Lung microvascular endothelial cell (primary cell): ENCODE results near the gene SEC16A. TPM values are rescaled to one million over a fixed set of nuclear protein-coding genes. Genes with fewer than 3 reads are reported as not detected.
A peak's percentile ranks its signal among the peaks of the same experiment; 100 is the strongest.

Experiments
- DNase-seq, 2 donors: peaks; one replicate each; pipeline versions ENCODE4 v3.0.0 to v3.0.0-alpha.2; 2010; ENCODE audit warnings: low read depth in 2 of 2
- total RNA-seq: library from RNA; depleted of rRNA; stranded (reverse); fragments of >200 nt; gene quantifications from 2 replicates; pipeline ENCODE4 v1.2.1, GENCODE V29; 2014

The SEC16A gene
- total RNA-seq, 1 donor from 2014 or later, result 14.3 TPM

DNA sequence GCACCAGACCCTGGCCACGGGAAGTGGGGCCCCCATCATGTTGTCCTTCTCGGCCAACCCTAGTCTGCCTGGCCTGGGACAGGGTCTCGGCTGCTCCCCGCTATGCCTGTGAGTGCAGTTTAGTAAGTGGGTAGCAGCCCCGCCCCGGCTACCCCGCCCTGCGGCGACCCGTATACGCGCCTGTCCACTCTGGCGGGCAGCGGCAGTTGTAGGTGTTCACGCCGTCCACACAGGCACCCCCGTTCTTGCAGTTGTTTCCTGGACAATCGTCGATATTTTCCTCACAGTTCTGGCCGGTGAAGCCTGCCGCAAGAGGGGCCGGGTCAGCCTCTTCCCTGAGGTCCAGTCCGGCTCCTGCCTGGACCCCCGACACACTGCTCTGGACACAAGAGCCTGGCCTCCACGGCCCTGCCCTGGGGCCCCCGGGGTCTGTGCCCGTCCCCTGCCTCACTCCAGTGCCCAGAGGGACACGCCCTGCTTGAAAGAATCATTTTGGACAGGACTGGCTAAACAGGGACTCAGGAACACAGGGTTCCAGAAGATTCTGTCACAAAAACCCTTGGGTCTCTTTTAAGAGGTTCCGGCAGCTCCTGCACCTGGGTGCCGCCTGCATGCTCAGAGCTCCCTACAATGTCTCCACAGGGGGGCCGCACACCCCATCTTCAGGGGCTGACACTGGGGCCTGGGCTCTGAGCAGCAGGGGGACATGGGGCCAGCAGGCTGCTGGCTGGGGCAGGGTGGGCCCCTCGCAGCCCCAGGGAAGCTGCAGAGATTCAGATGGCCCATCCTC is 36.6 kb upstream of the SEC16A start:
- DNase-seq, result no peak

DNA sequence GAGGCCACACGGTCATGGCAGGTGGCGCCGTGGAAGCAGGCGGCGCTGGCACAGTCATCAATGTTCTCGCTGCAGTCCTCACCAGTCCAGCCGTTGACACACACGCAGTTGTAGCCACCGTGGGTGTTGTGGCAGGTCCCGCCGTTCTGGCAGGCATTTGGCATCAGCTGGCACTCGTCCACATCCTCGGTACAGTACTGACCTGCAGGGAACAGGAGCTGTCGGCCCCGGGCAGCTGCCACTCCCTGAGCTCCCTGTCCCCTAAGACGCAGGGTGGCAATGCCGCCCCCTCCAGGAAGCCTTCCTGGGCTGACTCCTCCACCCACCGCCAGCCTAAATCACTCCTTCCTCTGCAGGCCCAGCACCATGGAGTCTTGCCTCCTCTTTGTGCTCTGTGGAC is 35.8 kb upstream of the SEC16A start:
- DNase-seq, result no peak

DNA sequence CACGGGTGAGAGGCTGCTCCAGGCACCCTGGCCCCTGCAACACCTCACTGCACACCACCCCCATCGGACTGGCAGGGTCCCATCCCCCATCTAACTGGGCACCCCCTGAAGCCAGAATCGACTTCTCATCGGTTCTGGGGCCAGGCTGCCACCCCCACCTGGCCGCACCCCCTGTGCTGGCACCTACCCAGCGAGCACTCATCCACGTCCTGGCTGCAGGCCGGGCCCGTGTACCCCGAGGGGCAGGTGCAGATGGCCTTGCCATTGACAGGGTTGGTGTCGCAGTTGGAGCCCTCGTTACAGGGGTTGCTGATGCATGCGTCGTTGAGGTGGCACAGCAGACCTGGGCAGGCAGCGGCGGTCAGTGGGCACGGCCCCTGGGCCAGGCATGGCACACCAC is 35.1 kb upstream of the SEC16A start:
- no peak for DNase-seq

DNA sequence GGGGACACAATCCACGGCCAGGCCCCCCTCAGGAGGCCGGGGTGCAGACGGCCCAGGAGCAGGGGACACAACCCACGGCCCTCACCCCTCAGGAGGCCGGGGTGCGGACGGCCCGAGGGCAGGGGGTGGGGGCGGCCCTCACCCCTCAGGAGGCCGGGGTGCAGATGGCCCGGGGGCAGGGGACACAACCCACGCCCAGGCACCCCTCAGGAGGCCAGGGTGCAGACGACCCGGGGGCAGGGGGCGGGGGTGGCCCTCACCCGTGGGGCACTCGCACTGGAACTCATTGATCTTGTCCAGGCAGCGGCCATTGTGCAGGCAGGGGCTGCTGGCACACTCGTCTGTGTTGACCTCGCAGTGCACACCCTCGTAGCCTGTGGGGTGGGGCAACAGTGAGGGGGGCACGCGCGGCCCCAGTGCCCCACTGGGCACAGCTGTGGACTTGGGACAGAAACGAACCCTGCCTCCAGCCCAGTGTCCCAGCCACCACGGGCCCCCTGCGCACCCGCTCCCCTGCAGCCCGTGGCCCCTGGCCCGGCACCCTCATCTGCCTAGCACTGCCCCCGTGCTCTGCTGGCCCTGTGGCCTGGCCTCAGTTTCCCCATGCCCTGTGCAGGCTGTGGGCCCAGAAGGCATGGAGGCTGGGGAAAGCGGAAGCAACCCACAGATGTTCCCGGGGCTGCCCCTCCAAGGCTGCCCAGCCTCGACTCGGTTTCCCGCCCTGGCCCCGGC is 34.3 kb upstream of the SEC16A start:
- no peak for DNase-seq

DNA sequence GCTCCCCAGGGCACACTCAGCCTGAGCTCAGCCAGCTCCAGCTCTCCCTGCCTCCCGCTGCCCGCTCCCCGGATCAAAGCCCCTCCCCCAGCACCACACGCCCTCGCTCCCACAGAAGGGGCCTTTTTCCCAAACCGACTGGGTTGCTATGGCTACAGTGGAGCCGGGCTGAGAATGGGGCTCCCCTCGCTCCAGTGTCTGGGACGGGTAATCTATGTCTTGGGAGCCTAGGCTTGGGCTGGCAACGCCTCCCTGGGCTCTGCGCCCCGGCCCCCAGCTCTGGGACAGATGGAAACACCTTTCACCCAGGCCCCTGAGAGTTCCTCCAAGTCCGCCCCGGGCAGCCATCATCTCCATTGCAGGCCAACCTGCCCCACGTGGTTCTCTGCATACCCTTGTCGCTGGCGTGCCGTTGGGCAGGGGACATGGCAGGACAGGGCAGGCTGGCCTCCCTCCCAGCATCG is 33.4 kb upstream of the SEC16A start:
- no peak for DNase-seq

DNA sequence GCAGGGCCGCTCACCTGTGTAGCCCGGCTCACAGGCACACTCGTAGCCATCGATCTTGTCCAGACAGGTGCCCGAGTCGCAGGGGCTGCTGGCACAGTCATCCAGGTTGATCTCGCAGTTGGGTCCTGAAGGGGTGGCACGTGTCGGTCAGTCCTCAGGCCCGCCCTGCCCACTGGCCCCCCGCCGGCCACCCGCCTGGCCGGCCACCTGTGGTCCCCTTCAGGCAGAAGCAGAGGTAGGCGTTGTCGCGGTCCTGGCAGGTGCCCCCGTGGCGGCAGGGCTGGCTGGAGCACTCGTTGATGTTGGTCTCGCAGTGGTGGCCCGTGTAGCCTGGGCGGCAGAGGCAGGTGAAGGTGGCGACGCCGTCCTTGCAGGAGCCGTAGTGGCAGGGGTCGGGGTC is 32.4 kb upstream of the SEC16A start:
- DNase-seq, result no peak

DNA sequence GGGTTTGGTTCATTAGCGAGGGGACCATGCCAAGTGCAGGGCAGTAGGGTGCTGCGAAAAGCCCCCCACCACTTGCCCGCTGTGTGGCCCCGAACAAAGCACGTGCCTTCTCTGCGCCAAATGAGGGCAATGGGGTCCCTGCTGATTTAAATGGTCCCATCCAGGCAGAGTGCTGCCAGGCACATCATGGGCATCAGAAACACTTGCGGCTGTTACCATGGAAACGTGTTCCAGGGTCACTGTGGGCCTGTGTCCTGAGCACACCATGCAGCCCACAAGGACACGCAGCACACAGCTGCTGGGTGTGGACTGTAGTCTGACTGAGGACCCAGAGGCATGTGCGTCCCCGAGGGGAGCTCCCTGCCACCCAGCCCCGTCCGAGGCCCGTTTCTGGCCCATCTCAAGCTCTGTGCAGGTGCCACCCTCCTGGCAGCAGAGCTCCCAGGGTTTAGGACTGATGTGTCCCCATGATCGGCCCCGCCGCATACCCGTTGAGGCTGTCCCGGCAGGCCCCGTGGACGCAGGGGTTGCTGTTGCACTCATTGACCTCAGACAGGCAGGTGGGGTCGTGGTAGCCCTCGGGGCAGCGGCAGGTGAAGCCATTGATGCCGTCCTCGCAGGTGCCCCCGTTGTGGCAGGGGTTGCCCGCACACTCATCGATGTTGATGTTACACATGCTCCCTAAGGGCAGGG is 31.3 kb upstream of the SEC16A start:
- peak in 1 of 2 donors; percentile 46 for DNase-seq

DNA sequence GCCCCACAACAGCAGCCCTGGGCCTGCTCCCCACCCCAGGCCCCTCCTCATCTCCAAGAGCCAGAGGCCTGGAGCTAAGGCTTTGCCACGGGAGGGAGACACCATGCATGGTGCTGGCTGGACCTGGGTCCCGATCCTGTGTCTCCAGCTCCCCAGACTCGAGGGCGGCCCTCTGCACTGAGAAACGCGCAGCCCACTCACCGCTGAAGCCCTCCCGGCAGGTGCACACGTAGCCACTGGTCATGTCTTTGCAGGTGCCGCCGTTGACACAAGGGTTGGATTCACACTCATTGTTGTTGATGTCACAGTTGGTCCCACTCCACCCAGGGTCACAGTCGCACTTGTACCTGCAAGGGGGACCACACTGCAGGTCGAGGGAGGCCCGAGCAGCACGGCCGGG is 30.4 kb upstream of the SEC16A start:
- DNase-seq, result no peak

DNA sequence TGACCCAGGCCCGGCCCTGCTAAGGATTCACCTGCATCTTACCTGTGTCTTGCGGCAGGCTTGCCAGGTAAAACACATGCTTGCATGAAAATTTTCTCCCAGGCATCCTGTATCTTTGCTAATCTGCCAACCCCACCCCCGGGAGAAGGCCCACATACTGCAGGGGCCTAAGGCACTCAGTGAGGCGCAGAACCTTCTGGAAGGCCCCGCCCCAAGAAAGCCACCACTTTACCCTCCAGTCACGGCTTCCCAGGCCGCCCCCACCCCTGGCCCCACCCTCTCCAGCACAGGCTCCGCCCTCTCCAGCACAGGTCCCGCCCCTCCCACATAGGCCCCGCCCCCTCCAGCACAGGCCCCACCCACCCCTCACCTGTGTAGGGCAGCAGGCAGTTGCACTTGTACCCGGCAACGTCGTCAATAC is 29.8 kb upstream of the SEC16A start:
- DNase-seq, result peak; percentile 80 to 82

DNA sequence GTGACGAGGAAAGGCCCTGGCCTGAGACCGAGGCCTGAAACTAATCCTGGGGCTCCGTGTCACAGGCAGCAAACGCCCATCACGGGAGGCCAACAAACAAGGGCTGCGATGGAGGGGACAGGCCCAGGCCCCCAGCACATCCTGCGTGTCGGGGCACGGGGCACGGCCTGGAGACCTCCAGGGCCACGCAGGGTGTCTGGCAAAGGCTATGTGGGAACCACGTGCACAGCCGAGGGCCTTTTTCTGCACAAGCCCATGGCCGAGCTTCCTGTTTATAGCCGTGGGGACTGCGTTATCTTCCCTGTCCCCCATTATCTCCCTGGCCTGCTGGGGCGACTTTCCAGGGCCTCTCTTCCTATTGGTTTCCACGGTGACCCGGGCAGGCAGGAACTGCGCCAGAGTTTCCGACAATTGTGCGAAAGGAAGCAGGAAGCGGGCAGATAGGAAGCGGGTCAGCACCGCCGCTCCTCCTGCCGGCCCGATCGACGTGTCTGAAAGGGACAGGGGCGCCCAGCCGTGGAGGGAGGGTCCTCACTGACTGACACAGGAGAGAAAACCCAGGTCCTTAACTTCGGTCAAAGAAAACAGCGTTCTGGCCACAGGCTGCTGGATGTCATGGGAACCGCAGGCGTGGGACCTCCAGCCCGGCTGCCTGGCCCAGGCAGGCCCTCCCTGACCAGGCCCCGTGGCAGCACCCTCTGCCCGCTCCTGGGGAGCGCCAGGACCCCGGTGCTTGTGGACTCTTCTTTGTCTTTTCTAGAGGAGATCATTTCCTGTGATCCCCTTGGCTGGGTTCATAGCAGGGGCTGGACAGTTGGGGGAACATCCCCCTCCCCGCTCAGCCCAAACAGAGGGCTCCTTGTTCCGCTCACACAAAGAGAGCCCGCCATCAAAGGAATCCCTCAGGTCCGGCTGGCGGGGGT is 29.1 kb upstream of the SEC16A start:
- peak; percentile 98 to 100 for DNase-seq

DNA sequence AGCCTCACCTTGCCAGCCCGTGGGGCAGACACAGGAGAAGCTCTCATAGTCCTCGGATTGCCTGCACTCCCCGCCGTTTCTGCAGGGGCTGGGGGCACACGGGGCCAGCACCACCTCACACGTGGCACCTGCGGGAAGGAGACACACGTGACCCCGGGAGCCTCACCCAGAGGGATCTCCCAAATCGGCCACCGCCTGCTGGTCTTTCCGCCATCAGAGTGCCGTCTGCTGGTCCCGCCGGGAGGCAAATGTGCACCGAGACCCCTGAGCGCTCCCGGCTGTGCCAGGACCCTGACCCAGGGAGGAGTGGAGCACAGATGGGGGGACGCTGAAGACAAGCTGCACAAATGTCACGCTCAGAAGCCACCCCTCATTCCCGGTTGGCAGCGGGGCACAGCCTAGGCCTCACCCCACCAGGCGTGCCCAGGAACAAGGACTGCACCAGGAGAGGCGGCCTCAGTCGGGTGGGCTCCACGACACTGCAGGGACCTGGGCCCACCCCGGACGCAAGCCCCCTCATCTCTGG is 28.4 kb upstream of the SEC16A start:
- peak in 1 of 2 donors; percentile 48 for DNase-seq

DNA sequence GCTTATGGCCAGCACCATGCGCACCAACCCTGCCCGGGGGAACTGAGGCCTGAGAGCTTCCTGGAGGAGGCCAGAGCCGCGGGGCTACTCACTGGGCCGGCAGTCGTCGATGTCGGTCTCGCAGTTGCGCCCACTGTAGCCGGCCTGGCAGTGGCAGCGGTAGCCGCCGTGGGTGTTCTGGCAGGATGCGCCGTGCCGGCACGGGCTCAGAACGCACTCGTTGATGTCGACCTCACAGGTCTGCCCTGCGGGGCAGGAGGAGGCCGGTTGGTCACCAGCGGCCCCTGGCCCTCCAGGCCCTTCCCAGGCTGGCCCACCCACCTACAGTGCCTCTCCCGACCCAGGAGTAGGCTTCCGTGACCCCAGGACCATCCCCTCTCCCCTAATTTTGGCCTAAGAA is 27.7 kb upstream of the SEC16A start:
- peak in 1 of 2 donors; percentile 38 for DNase-seq

DNA sequence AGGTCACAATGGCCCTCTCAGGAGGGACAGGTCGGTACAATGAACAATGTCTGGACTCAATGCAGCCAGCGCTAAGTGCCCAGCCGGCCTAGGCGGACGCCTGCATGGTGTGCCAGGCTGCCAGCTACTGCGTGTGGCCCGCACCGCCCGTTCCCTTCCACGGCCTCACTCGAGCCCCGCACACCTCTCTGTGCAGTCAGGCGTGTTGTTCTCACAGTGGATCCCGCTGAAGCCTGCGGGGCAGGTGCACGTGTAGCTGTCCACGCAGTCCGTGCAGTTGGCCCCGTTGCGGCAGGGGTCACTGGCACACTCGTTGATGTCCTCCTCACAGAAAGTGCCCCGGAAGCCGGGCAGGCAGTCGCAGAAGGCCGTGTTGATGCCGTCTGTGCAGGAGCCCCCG is 26.7 kb upstream of the SEC16A start:
- DNase-seq, result no peak

DNA sequence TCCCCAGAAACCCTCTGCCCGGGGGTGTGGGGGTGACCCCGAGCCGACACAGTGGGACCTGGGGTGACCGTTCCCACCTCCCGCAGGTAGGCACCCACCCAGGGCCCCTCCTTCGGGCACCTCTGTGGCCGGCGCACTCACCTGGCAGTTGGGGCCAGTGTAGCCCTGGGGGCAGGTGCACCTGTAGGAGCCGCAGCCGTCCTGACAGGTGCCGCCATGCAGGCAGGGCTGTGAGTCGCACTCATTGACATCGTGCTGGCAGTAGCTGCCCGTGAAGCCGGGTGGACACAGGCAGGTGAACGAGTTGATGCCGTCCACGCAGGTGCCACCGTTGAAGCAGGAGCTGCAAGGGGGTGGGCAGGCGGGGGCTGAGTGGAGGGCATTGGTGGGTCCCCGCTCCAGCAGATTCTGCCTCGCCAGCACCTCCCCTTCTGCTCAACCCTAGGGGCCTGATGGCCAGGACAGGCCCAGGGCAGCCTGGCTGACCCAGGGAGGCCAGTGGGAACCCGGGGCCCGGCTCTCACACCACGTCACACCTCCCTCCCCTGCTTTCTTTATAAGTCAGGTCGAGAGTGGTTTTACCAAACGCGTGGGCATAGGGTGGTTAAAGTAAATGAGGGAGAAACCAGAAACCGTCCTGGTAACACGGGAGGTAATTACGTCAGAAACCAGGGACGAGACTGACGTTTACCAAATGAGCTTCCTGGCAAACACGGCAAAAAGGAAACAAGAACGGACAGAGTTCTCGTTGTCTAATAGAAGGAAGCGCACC is 26.1 kb upstream of the SEC16A start:
- DNase-seq, result no peak

DNA sequence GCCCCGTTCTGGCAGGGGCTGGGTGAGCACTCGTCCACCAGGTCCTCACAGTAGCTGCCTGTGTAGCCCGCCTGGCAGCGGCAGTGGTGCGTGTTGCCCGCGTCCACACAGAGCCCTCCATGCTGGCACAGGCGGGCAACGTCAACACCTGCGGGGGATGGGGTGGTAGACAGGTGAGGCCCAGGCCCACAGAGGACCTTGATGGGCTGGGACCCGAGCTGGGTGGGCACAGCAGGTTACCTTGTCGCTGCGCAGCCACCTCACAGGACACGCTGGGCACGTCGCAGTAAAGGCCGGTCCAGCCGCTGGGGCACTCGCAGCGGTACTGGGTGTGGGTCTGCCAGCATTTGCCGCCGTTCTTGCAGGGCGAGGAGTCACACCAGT is 25.1 kb upstream of the SEC16A start:
- no peak for DNase-seq

DNA sequence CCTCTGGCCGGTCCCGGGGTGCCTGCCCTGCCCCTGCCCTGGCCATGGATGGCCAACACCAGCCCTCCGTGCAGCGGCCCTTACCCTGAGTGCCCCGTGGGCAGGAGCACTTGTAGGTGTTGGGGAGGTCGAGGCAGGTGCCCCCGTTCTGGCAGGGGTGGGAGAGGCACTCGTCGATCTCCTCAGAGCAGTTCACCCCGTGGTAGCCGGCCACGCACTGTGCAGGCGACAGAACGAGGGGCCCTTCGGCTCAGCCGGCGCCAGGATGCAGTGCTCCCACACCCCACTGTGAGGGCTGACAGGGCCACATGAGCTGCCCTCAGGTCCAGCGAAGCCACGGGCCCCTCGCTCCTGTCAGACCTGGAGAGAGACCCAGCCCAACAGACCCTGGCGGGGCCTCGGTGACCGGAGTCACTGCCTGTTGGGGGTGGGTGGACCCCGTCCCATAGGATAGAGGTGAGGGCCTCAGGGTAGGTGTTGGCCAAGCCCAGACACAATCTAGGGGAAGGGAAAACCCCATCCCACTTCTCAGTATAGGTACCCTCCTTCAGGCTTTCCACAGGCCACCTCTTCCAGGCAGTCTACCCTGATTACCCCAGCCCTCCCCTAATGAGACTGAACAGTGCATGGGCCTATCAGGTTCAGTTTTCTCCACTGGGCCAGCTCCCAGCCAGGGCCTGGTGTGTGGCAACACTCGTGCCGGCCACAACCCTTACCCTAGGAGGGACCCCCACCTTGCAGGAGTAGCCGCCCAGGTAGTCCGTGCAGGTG is 24.6 kb upstream of the SEC16A start:
- no peak for DNase-seq

DNA sequence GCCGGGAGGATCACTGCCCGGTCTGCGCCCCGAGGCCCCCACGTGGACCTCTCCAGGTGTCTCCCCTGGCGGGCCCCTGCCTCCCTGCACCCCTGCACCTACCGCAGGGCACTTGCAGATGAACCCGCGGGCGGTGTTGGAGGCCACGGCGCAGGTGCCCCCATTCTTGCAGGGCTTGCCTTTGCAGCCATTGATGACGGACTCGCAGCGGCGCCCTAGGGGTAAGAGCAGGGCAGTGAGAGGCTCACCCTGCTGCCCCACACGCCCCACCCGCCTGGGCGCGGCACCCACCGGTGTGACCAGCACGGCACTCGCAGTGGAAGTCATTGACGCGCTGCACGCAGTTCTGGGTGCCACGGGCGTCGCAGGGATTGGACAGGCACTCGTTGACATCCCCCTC is 23.6 kb upstream of the SEC16A start:
- DNase-seq, result no peak

DNA sequence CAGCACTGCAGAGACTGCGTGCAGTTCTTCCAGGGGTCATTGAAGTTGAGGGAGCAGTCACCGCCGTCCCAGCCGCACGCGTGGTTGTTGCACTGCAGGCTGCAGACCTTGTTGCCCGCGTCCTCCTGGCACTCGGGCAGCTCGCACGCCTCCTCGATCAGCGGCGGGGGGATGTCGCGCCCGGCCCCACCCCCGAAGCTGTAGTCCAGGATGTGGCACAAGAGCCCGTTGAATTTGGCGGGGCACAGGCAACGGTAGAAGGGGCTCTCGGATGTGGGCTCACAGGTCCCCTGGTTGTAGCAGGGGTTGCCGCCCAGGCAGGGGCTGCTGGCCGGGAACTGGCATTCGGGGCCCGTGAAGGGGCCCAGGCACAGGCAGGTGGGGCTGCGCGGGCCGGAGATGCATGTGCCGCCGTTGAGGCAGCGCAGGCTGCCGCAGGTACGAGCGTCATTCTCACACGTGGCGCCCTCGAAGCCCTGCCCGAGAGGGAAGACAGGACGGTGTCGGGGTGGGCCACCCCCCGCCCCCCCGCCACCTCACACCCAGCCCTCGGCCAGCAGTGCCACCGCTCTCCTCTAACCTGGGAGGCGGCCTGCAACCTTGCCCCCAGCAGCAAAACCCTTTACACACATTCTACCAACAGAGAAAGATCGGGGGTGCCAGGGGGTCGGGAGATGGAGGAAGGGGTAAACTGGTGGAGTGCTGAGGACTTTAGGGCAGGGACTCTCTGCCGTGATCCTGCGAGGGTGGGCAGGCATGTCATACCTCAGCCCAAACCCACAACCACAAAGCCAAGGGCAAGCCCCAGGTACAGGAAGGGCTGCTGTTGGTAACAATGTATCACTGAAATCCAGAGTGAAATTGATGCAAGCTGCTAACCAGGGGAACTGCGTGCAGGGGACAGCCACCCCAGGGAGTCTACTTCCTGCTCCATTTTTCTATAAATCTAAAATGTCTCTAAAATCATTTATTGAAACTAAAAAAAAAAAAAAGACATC is 22.9 kb upstream of the SEC16A start:
- DNase-seq, result no peak
